Ascending aorta (tissue), 2 donors: ENCODE data around the gene FXYD3. TPM values are rescaled to one million over a fixed set of nuclear protein-coding genes. Genes with fewer than 3 reads are reported as not detected.
A peak's percentile ranks its signal among the peaks of the same experiment; 100 is the strongest.

Experiments used
- DNase-seq, 2 donors: peaks; one replicate each; pipeline ENCODE4 v3.0.0-alpha.2; 2019; ENCODE audit warnings: low spot score in 2 of 2
- H3K27ac ChIP-seq, 2 donors: fragments of 200-600 bp; sonication (generic); one replicate each; pipeline ENCODE4 v1.5.1; 2016 to 2017; ENCODE audit warnings: mild to moderate bottlenecking in 1 of 2
- H3K27me3 ChIP-seq: fragments of 200-600 bp; sonication (generic); one replicate; pipeline ENCODE4 v1.5.1; 2017
- H3K36me3 ChIP-seq, 2 donors: fragments of 200-600 bp; sonication (generic); one replicate each; pipeline ENCODE4 v1.5.1; 2016
- H3K4me1 ChIP-seq, 2 donors: fragments of 200-600 bp; sonication (generic); one replicate each; pipeline ENCODE4 v1.5.1; 2016 to 2017; ENCODE audit warnings: mild to moderate bottlenecking in 1 of 2
- H3K4me3 ChIP-seq, 2 donors: fragments of 200-600 bp; sonication (generic); one replicate each; pipeline ENCODE4 v1.5.1; 2016 to 2017; ENCODE audit warnings: mild to moderate bottlenecking in 1 of 2
- H3K9me3 ChIP-seq, 2 donors: fragments of 200-600 bp; sonication (generic); one replicate each; pipeline ENCODE4 v1.5.1; 2016
- intact Hi-C: fragments of 100-400 bp; cut with DNase I; formaldehyde crosslinking; loops from one replicate; pipeline ENCODE4 v1.15.1; 2023
- total RNA-seq: library from RNA; depleted of rRNA; stranded (reverse); fragments of >200 nt; gene quantifications from one replicate; pipeline ENCODE4 v1.1.0, GENCODE V29; 2016
- TF ChIP-seq, protein P1 (sequence below), 3 experiments: fragments of 200-600 bp in 2 of 3; fragments of 450-650 bp in 1 of 3; sonication (generic) in 2 of 3; IDR thresholded peaks; one replicate each; pipeline ENCODE4 v1.5.1; 2016 to 2019; ENCODE audit warnings: antibody characterized with exemption in 3 of 3, mild to moderate bottlenecking in 1 of 3, moderate library complexity in 1 of 3

The FXYD3 gene
- total RNA-seq, 1 donor from 2014 or later = not detected

DNA sequence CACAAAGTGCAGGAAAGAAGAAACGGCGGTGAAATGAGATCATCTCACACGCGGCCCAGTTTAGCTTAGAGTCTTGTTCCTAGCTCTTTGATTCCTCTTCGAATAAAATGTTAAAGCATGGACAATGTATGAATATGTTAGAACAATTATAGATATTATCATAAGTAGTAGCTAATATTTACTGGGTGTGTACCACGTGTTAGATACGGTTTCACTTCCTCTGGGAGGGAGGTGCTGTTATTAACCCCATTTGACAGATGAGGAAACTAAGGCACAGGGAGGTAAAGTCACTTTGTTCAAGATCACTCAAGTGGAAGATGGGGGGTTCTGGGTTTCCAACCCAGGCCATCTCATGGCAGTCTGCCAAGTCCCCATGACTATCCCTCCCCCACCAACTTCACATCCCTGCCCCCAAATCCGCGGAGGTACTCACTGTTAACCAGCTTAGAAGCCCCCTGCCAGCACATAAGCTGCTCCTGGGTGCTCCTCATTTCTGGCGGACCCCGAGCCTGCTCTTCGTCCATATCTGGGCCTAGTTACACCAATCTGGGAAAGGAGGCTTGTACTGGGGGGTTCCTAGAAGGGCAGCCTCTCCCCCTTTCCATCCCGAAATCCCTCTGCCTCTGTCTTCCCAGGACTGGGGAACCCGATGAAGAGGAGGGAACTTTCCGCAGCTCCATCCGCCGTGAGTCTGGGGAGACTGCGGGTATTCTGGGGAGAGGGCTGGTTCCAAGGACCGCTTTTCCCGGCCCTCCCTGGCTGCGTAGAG lies 26.4 kb downstream of the FXYD3 start:
- H3K9me3 ChIP-seq = no peaks in the 10 kb centered on the region
- peak overlapping the region in 1 of 2 donors; percentile 23 for H3K4me3 ChIP-seq
- no peak for DNase-seq
- peak overlapping the region; percentile 18 to 42 for H3K27ac ChIP-seq
- TF ChIP-seq, protein P1, sequence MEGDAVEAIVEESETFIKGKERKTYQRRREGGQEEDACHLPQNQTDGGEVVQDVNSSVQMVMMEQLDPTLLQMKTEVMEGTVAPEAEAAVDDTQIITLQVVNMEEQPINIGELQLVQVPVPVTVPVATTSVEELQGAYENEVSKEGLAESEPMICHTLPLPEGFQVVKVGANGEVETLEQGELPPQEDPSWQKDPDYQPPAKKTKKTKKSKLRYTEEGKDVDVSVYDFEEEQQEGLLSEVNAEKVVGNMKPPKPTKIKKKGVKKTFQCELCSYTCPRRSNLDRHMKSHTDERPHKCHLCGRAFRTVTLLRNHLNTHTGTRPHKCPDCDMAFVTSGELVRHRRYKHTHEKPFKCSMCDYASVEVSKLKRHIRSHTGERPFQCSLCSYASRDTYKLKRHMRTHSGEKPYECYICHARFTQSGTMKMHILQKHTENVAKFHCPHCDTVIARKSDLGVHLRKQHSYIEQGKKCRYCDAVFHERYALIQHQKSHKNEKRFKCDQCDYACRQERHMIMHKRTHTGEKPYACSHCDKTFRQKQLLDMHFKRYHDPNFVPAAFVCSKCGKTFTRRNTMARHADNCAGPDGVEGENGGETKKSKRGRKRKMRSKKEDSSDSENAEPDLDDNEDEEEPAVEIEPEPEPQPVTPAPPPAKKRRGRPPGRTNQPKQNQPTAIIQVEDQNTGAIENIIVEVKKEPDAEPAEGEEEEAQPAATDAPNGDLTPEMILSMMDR (IDR thresholded peaks at IDR 0.05) = no peak
- peaks cover 12 to 31% of the 10 kb centered on the region in 2 donors for H3K4me1 ChIP-seq
- H3K36me3 ChIP-seq = no peaks in the 10 kb centered on the region
- intact Hi-C loops = loop anchor here (1.0 to 10.0 kb wide), 6 partner anchors 12 to 1347 kb away; partner anchors contain the start of genes FXYD5, IGFLR1, KCTD15 and LIN37
- H3K27me3 ChIP-seq = no peaks in the 10 kb centered on the region

DNA sequence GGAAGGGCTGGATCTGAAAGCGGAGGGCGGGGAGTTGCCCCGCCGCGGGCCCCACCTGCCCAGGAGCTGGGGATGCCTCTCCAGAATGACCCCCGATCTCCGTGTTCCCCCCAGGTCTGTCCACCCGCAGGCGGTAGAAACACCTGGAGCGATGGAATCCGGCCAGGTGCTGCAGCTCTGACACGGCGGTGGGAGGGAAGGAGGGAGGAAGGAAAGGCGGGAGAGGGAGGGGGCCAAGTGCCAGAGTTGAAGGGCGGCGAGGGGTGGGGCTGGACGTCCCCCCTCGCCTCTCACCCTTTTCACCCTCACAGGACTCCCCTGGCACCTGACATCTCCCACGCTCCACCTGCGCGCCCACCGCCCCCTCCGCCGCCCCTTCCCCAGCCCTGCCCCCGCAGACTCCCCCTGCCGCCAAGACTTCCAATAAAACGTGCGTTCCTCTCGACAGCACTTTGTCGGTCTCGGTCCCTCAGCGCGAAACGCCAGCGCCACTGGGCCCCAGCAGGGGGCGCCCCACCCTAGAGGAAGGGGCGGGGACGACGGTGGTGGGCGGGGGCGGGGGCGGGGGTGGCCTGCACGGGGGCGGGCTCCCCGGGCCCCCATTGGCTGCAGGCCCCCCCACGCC lies 27.1 kb downstream of the FXYD3 start:
- no peak overlapping the region for H3K27ac ChIP-seq
- intact Hi-C loops = loop anchor here (10.0 kb wide), 2 partner anchors 602 to 1348 kb away; partner anchors contain the start of genes IGFLR1, KCTD15, LIN37 and PSENEN
- DNase-seq = no peak
- no peaks in the 10 kb centered on the region for H3K9me3 ChIP-seq
- TF ChIP-seq, protein P1 (IDR thresholded peaks at IDR 0.05) = peak in 2 of 3 experiments; percentile 49 to 68
- peak overlapping the region in 1 of 2 donors; percentile 1 for H3K4me3 ChIP-seq
- H3K4me1 ChIP-seq = peaks cover 12 to 31% of the 10 kb centered on the region in 2 donors
- H3K27me3 ChIP-seq = no peaks in the 10 kb centered on the region
- no peaks in the 10 kb centered on the region for H3K36me3 ChIP-seq

DNA sequence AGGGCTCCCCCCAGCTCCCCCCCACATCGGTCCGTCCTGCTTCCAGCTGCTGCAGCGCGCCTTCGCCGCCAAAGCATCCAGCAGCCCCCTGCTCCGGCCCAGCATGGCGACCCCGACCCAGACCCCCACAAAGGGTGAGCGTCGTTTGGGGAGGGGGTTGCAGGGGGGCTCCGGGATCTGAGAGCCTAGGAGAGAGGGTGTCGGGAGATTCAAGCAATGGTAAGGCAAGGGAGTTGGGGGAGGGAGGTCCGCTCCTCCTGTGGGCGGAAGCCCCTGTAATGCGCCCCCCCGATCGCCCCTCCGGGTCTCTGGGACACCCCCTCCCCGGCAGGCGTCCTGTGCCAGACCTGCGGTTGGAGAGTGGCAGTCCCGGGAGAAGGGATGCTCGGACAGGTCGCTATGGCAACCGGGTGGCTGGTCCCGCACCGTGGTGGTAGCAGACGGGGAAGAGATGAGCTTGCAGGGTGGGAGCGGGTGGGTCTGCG lies 27.6 kb downstream of the FXYD3 start, which contains the start of gene FXYD7:
Gene FXYD7 (plus strand): TSS at position 25 of the 485 bp plus-strand sequence. CDS start 79 bp downstream, at position 104.
- Histone ChIP-seq H3K4me3 (peak within 1 kb of the TSS in 1 of 2 donors; percentile 1), H3K9me3 (no peaks in the 10 kb centered on the region), H3K27ac (no peak within 1 kb of the TSS), H3K27me3 (no peaks in the 10 kb centered on the region), H3K36me3 (no peaks in the 10 kb centered on the region), H3K4me1 (peaks cover 10 to 28% of the 10 kb centered on the region in 2 donors)
- intact Hi-C loops = loop anchor here (10.0 kb wide), 2 partner anchors 602 to 1348 kb away; partner anchors contain the start of genes IGFLR1, KCTD15, LIN37 and PSENEN
- TF ChIP-seq, protein P1 (IDR thresholded peaks at IDR 0.05) = no peak
- DNase-seq = no peak

DNA sequence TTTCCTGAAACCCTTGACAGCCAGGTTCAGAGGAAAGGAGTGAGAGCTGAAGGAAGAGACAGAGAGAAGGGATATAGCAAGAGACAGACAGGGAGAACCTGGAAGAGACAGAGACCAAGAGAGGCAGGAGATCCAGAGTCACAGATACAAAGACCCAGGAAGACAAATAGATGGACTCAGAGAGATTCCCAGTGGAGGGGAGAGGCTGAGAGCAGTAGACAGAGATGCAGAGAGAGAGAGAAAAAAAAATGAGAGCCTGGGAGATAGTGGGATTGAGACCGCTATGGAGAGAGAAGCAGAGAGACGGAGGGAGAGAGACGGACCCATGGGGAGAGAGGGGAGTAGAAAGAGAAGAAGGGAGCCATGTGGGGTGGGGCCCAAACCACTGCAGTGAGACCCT lies 28.2 kb downstream of the FXYD3 start:
- intact Hi-C loops = loop anchor here (10.0 kb wide), 2 partner anchors 601 to 1349 kb away; partner anchors contain the start of genes IGFLR1, KCTD15, LIN37 and PSENEN
- H3K4me1 ChIP-seq = peaks cover 8 to 22% of the 10 kb centered on the region in 2 donors
- H3K27me3 ChIP-seq = no peaks in the 10 kb centered on the region
- H3K27ac ChIP-seq = no peak overlapping the region
- DNase-seq = no peak
- H3K4me3 ChIP-seq = no peak overlapping the region
- H3K9me3 ChIP-seq = no peaks in the 10 kb centered on the region
- TF ChIP-seq, protein P1 (IDR thresholded peaks at IDR 0.05) = no peak
- H3K36me3 ChIP-seq = no peaks in the 10 kb centered on the region

DNA sequence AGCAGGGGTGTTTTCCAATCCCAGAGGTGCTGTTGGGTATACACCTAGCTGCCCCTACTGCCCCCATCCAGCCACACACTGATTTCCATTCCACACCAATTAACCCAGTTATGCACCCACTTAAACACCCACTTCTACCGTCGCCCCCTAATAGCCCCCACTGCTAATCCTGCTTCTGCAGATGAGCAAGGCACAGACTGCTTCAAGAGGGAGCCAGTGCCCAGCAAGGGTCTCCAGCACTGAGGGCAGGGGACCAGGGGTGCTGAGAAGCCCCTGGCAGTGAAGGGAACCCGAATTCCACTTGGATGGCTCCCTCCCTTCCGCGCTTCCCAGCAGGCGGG lies 28.6 kb downstream of the FXYD3 start:
- no peak overlapping the region for H3K27ac ChIP-seq
- no peaks in the 10 kb centered on the region for H3K36me3 ChIP-seq
- no peaks in the 10 kb centered on the region for H3K9me3 ChIP-seq
- DNase-seq = no peak
- TF ChIP-seq, protein P1 (IDR thresholded peaks at IDR 0.05) = no peak
- intact Hi-C loops = loop anchor here (10.0 kb wide), 2 partner anchors 601 to 1349 kb away; partner anchors contain the start of genes IGFLR1, KCTD15, LIN37 and PSENEN
- H3K4me1 ChIP-seq = peaks cover 8 to 21% of the 10 kb centered on the region in 2 donors
- H3K27me3 ChIP-seq = no peaks in the 10 kb centered on the region
- H3K4me3 ChIP-seq = no peak overlapping the region
